Measurements from ENCODE around the gene ALK.
"Not testable (repeated sequence)": the region's sequence is repeated elsewhere in the genome, so short reads cannot be mapped to it uniquely, and the experiment has no call there.

DNA sequence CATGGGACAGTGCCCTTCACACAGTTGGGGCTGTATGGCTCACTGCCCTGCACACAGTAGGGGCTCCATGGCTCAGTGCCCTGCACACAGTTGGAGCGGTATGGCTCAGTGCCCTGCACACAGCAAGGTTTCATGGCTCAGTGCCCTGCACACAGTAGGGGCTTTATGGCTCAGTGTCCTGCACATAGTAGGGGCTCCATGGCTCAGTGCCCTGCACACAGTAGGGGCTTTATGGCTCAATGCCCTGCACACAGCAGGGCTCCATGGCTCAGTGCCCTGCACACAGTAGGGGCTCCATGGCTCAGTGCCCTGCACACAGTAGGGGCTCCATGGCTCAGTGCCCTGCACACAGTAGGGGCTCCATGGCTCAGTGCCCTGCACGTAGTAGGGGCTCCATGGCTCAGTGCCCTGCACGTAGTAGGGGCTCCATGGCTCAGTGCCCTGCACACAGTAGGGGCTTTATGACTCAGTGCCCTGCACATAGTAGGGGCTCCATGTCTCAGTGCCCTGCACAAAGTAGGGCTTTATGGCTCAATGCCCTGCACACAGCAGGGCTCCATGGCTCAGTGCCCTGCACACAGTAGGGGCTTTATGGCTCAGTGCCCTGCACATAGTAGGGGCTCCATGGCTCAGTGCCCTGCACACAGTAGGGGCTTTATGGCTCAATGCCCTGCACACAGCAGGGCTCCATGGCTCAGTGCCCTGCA is 676.2 kb downstream of the ALK start:
- not testable (repeated sequence) for TF ChIP-seq RAD21 (conservative IDR thresholded peaks at IDR 0.05 in 1 of 2, IDR thresholded peaks at IDR 0.05 in 1 of 2); MAFK (IDR thresholded peaks at IDR 0.05; ENCODE audit: partially characterized antibody); POLR2A (IDR thresholded peaks at IDR 0.05; ENCODE audit: low read length); HMGXB4 (CRISPR knock-in tag; IDR thresholded peaks at IDR 0.05; ENCODE audit: borderline replicate concordance)

Data from A549 (cell line).